Motor neuron (in vitro differentiated cells): Measurements from ENCODE around the gene WWC2. TPM values are rescaled to one million over a fixed set of nuclear protein-coding genes. Genes with fewer than 3 reads are reported as not detected.

Source experiments
- ATAC-seq, 8 experiments: fragments of 200-7000 bp; cut with Tn5 transposase; replicated peaks in 6 of 8; 2 replicates each; pipeline ENCODE4 v1.8.0; 2021; ENCODE audit warnings: mild to moderate bottlenecking in 8 of 8, moderate library complexity in 8 of 8
- H3K27ac ChIP-seq, 2 donors: fragments of 250-450 bp; sonication (Bioruptor Pico); 2 replicates each; pipeline ENCODE4 v1.9.0; 2021; ENCODE audit warnings: antibody characterized with exemption in 2 of 2, mild to moderate bottlenecking in 2 of 2, moderate library complexity in 1 of 2
- H3K4me1 ChIP-seq, 2 donors: fragments of 250-450 bp; sonication (Bioruptor Pico); replicated peaks in 1 of 2; 2 replicates each; pipeline ENCODE4 v1.6.1; 2021; ENCODE audit warnings: antibody characterized with exemption in 2 of 2, mild to moderate bottlenecking in 2 of 2, moderate library complexity in 1 of 2
- H3K4me3 ChIP-seq, 5 donors: fragments of 250-450 bp; sonication (Bioruptor Pico); 2 replicates each; pipeline ENCODE4 v1.9.0; 2021; ENCODE audit warnings: antibody characterized with exemption in 5 of 5, mild to moderate bottlenecking in 5 of 5, moderate library complexity in 4 of 5
- WGBS, 10 experiments: fragments of 450-650 bp; shearing (Covaris generic); methylation state at CpG; one replicate each; pipeline ENCODE4 v1.0.0; 2022; 5-methylcytosine and 5-hydroxymethylcytosine counted together
- in situ Hi-C, 9 experiments: fragments of 400-800 bp; cut with MboI; loops; one replicate each; pipeline ENCODE4 v1.15.0; 2021; ENCODE audit warnings: low sequenced_read_pairs in 9 of 9, low pct_unique_long_range_greater_than_20kb in 2 of 9; ENCODE audit not compliant: unreplicated experiment in 9 of 9
- total RNA-seq, 8 experiments: library from RNA; unstranded; fragments of 300-600 nt; gene quantifications; 2 replicates each; pipeline versions ENCODE4 v1.2.3 to v1.2.4, GENCODE V29; 2022

Gene WWC2
- 10 to 100 TPM in 4 of 8 experiments, 1 to 10 TPM in 4; 4.2 to 59.4 (median 12.9) TPM for total RNA-seq

DNA sequence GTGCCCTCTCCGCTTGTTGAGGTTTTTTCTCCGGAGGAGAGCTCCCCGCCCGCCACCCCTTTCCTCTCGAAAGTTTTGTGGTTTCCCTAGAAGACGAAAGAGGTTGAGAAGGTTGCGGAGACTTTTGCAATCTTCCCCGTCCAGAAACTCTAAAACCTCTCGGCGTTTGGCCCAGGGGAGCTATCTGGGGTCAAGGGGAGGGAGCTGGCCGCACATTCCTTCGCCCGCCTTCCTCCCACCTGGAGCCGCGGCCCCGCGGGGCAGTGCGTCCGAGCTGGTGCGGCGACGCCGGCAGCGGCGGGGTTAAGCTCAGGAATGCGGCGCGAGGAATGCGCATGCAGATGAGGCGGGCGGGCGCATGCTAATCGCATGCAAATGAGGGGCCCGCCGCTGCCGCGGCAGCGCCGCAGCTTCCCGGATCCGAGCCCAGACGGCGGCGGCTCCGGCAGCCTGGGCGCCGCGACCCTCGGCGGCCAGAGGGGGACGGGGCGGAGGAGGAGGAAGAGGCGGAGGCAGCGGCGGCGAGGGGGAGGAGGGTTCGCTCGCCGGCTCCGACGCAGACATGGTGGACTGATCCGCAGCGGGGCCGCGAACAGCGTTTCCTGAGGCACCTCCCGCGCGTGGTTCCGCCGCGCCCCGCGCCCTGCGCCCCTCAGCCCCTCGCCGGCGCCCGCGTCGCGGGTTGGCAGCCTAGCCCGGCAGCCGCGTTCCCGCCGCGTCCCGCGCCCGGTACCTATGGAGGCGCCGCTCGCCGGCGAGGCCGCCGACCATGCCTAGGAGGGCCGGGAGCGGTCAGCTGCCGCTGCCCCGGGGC, at the start of gene WWC2:
WWC2 (plus strand) TSS at position 535 of the 814 bp plus-strand sequence; CDS start at position 770, 235 bp downstream.
- H3K27ac ChIP-seq = no peak within 1 kb of the TSS
- peak within 1 kb of the TSS; percentile 61 to 83 (median 76) for H3K4me3 ChIP-seq
- peak; percentile 70 to 93 (median 88) for ATAC-seq
- in situ Hi-C loops = loop anchor here in 2 of 9 experiments (25.0 kb wide), 2 partner anchors 138 to 163 kb away; no protein-coding TSS in a partner anchor
- WGBS, 10 experiments = 0 to 3% methylated on average over 8 of the region's 102 CpGs; no CpG with 5 or more reads in 8 of the 10 experiments
- H3K4me1 ChIP-seq = peaks cover 5 to 6% of the 10 kb centered on the region in 2 donors

GRCh38 chr4:183053681-183054080, 45.4 kb upstream of the WWC2 start:
- no peak for ATAC-seq
- in situ Hi-C loops = loop anchor here in 3 of 9 experiments (25.0 kb wide), 3 partner anchors 116 to 359 kb away; no protein-coding TSS in a partner anchor
- Histone ChIP-seq H3K27ac (no peak overlapping the region), H3K4me1 (no peaks in the 10 kb centered on the region), H3K4me3 (no peak overlapping the region)
- WGBS, 10 experiments = 80 to 100% (median 100%) methylated on average over 1 of the region's 1 CpG; no CpG with 5 or more reads in 4 of the 10 experiments

GRCh38 chr4:183057255-183057654, 41.8 kb upstream of the WWC2 start:
- 0 to 96% (median 86%) methylated on average over 1 to 6 of the region's 6 CpGs; no CpG with 5 or more reads in 1 of the 10 experiments for WGBS, 10 experiments
- no peak for ATAC-seq
- Histone ChIP-seq H3K27ac (no peak overlapping the region), H3K4me1 (no peaks in the 10 kb centered on the region), H3K4me3 (no peak overlapping the region)
- in situ Hi-C loops = loop anchor here in 3 of 9 experiments (25.0 kb wide), 3 partner anchors 120 to 355 kb away; no protein-coding TSS in a partner anchor

- H3K4me1 ChIP-seq = no peaks in the 10 kb centered on the region
- no peak overlapping the region for H3K27ac ChIP-seq
- in situ Hi-C loops = loop anchor here in 3 of 9 experiments (25.0 kb wide), 3 partner anchors 122 to 353 kb away; no protein-coding TSS in a partner anchor
- no peak for ATAC-seq
- WGBS, 10 experiments = 75 to 100% (median 90%) methylated on average over 1 of the region's 1 CpG; no CpG with 5 or more reads in 6 of the 10 experiments
- H3K4me3 ChIP-seq = no peak overlapping the region
These were observed 39.3 kb upstream of the WWC2 start for GRCh38 chr4:183059797-183060196.

DNA sequence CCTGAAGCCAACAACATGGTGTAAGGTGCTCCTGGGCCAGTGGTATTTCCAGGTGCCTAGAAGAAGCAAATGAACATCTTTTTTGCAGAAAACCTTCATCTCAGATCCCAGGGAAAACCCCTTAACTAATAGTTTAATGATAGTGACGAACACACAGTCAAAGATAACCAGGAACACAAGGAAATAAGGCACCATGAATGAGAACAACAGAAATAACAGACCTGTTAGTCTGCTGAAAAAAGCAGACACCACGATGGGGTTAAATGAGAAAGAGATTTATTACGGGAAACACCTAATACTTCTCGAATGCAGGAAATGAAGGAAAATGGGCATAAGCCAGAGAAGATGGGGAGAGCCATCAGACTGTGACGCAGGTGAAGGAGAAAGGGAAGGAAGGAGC, 30.6 kb upstream of the WWC2 start:
- H3K4me1 ChIP-seq = no peaks in the 10 kb centered on the region
- no peak for ATAC-seq
- in situ Hi-C loops = loop anchor here in 3 of 9 experiments (25.0 kb wide), 3 partner anchors 131 to 344 kb away; no protein-coding TSS in a partner anchor
- no peak overlapping the region for H3K4me3 ChIP-seq
- H3K27ac ChIP-seq = no peak overlapping the region
- WGBS, 10 experiments = 0 to 100% (median 82%) methylated on average over 1 to 5 of the region's 5 CpGs; no CpG with 5 or more reads in 1 of the 10 experiments

DNA sequence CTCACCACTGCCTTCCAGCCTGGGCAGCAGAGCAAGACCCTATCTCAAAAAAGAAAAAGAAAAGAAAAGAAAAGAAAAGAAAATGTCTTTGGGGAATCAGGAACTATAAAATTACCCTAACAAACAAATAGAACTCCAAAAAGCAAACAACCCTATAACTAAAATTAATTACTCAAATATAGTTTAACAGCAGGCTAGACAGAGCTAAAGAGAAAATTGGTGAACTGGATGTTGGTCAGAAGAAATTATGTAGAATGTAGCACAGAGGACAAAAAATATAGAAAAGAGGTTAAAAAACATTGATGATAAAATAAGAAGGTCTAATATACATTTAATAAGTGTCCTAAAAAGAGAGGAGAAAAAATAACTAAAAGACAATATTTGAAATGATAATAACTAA, 27.8 kb upstream of the WWC2 start:
- Histone ChIP-seq H3K4me1 (no peaks in the 10 kb centered on the region), H3K4me3 (no peak overlapping the region), H3K27ac (no peak overlapping the region)
- no peak for ATAC-seq
- in situ Hi-C loops = loop anchor here in 5 of 9 experiments (10.0 to 25.0 kb wide), 4 partner anchors 134 to 341 kb away; no protein-coding TSS in a partner anchor

DNA sequence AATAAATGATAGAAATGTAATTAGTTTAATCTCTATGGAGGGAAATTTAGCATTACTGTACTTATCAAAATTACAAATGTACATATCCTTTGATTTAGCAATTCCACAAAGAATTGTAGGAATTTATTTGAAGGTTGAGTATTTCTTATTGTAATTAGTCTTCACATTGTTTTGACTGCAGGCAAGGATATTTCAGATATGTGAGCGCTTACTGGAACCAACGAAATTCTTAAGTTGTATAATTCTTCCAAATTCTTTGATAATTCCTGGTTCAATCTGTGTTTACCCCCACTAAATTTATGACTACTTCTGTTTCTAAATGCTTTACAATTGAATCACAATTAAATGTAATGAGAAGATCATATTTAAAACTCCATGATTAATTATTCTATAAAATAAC, 26.9 kb upstream of the WWC2 start:
- Histone ChIP-seq H3K4me3 (no peak overlapping the region), H3K4me1 (no peaks in the 10 kb centered on the region), H3K27ac (no peak overlapping the region)
- WGBS, 10 experiments = 63 to 100% (median 95%) methylated on average over 1 to 2 of the region's 2 CpGs; no CpG with 5 or more reads in 1 of the 10 experiments
- ATAC-seq = no peak
- in situ Hi-C loops = loop anchor here in 5 of 9 experiments (10.0 to 25.0 kb wide), 4 partner anchors 135 to 340 kb away; no protein-coding TSS in a partner anchor

GRCh38 chr4:183073838-183074145, 25.3 kb upstream of the WWC2 start:
- Histone ChIP-seq H3K4me3 (no peak overlapping the region), H3K4me1 (no peaks in the 10 kb centered on the region), H3K27ac (no peak overlapping the region)
- WGBS, 10 experiments = 0 to 78% (median 31%) methylated on average over 1 to 2 of the region's 2 CpGs; no CpG with 5 or more reads in 3 of the 10 experiments
- no peak for ATAC-seq
- in situ Hi-C loops = loop anchor here in 5 of 9 experiments (10.0 to 25.0 kb wide), 4 partner anchors 136 to 339 kb away; no protein-coding TSS in a partner anchor

DNA sequence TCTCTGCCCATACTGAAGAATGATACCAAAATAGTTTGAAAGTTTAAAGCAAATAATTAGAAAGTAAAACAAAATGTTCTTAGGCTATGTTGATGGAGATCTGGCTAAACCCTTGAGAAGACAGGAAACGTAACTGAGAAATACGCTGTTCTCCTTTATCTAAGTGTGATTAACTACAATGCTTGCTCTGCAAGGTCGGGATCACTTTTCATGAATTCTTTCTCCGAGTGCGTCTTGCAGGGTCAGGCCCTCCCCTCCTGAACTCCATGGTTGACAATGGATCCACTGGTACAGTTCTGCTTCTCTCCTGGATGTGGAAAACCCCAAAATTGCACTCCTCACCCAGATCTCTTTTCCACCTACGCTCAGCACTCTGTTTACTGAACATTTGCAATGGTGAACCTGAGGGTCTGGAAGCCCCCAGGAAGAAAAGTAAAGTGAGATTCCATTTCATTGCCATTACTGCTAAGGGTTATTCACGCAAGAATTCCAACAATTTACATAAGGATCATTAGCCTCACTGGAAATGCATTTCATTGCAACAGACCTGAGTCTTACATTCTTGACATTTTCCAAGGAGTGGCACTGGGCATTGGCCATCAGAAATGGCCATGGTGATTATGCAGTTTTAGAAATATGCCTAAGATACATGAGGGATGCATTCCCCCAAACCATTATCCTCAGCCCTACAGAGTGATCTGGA, 24.6 kb upstream of the WWC2 start:
- Histone ChIP-seq H3K4me3 (no peak overlapping the region), H3K27ac (no peak overlapping the region), H3K4me1 (no peaks in the 10 kb centered on the region)
- ATAC-seq = peak in 1 of 8 experiments; percentile 73
- 60 to 96% (median 73%) methylated on average over 1 to 7 of the region's 7 CpGs for WGBS, 10 experiments
- in situ Hi-C loops = loop anchor here in 5 of 9 experiments (10.0 to 25.0 kb wide), 4 partner anchors 137 to 338 kb away; no protein-coding TSS in a partner anchor

- no peaks in the 10 kb centered on the region for H3K4me1 ChIP-seq
- in situ Hi-C loops = loop anchor here in 5 of 9 experiments (5.0 to 25.0 kb wide), 4 partner anchors 159 to 184 kb away; no protein-coding TSS in a partner anchor
- WGBS, 10 experiments = 87 to 100% (median 96%) methylated on average over 3 to 7 of the region's 13 CpGs; no CpG with 5 or more reads in 3 of the 10 experiments
- H3K4me3 ChIP-seq = no peak overlapping the region
- no peak overlapping the region for H3K27ac ChIP-seq
- no peak for ATAC-seq
These were observed 20.4 kb upstream of the WWC2 start for GRCh38 chr4:183078634-183079033.

GRCh38 chr4:183080372-183081115, 18.5 kb upstream of the WWC2 start:
- Histone ChIP-seq H3K27ac (no peak overlapping the region), H3K4me3 (no peak overlapping the region), H3K4me1 (no peaks in the 10 kb centered on the region)
- 25 to 100% (median 80%) methylated on average over 1 to 4 of the region's 4 CpGs; no CpG with 5 or more reads in 1 of the 10 experiments for WGBS, 10 experiments
- in situ Hi-C loops = loop anchor here in 3 of 9 experiments (10.0 to 25.0 kb wide), 3 partner anchors 157 to 182 kb away; no protein-coding TSS in a partner anchor
- ATAC-seq = no peak

DNA sequence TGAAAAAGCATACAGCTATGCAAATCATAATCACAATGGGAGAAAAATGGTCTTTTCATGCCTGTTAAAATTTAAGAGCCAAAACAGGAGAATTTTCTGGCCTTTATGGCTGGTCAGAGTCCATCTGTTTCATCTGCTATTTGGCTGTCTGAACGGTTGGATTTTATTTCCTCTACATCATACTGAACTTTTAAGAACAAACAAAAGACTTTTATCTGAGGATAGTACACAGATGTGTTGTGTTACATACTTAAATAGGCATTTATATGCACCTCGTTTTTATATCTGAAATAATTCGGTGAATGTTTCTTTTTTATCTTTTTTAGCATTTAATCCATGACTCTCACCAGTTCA, 18.0 kb upstream of the WWC2 start:
- in situ Hi-C loops = loop anchor here in 3 of 9 experiments (10.0 to 25.0 kb wide), 3 partner anchors 156 to 181 kb away; no protein-coding TSS in a partner anchor

More for the DNA sequence above, 18.0 kb upstream of the WWC2 start:
- WGBS, 10 experiments = 0 to 93% (median 64%) methylated on average over 2 to 3 of the region's 3 CpGs
- no peak for ATAC-seq
- Histone ChIP-seq H3K4me1 (no peaks in the 10 kb centered on the region), H3K4me3 (no peak overlapping the region), H3K27ac (no peak overlapping the region)
